ENCODE results near the gene MEIG1.
"Not testable (repeated sequence)": the region's sequence is repeated elsewhere in the genome, so short reads cannot be mapped to it uniquely, and the experiment has no call there.

- TF ChIP-seq CTCF, POLR2A (IDR thresholded peaks at IDR 0.05): not testable (repeated sequence)
These were observed 61.8 kb downstream of the MEIG1 start for GRCh38 chr10:15020966-15021365.
